Gastrocnemius medialis (tissue), 4 donors: ENCODE results near the gene SLC6A1. TPM values are rescaled to one million over a fixed set of nuclear protein-coding genes. Genes with fewer than 3 reads are reported as not detected.
A peak's percentile ranks its signal among the peaks of the same experiment; 100 is the strongest.
"Not testable (repeated sequence)": the region's sequence is repeated elsewhere in the genome, so short reads cannot be mapped to it uniquely, and the experiment has no call there.

ENCODE experiments used
- ATAC-seq, 2 donors: fragments of 150-250 bp; one replicate each; pipeline ENCODE4 v1.9.1; 2016
- DNase-seq, 2 donors: peaks; one replicate each; pipeline ENCODE4 v3.0.0-alpha.2; 2019
- H3K27ac ChIP-seq, 4 donors: fragments of 200-600 bp; sonication (generic); 1 replicate in 1 of 4; 2 replicates in 3 of 4; pipeline ENCODE4 v1.5.1; 2016 to 2018; ENCODE audit warnings: mild to moderate bottlenecking in 2 of 4, moderate library complexity in 1 of 4
- H3K27me3 ChIP-seq, 3 donors: fragments of 200-600 bp; sonication (generic) in 2 of 3; 1 replicate in 1 of 3; 2 replicates in 2 of 3; pipeline versions ENCODE4 v1.5.1 to v1.6.0; 2016 to 2019; ENCODE audit warnings: mild to moderate bottlenecking in 1 of 3, moderate library complexity in 1 of 3
- H3K36me3 ChIP-seq, 2 donors: fragments of 200-600 bp; sonication (generic) in 1 of 2; one replicate each; pipeline ENCODE4 v1.5.1; 2017 to 2018
- H3K4me1 ChIP-seq, 2 donors: fragments of 200-600 bp; sonication (generic) in 1 of 2; one replicate each; pipeline ENCODE4 v1.5.1; 2016 to 2017; ENCODE audit warnings: mild to moderate bottlenecking in 2 of 2
- H3K4me3 ChIP-seq, 4 donors: fragments of 200-600 bp; sonication (generic) in 3 of 4; 1 replicate in 1 of 4; 2 replicates in 3 of 4; pipeline ENCODE4 v1.5.1; 2016 to 2019; ENCODE audit warnings: mild to moderate bottlenecking in 2 of 4
- H3K9me3 ChIP-seq, 3 donors: fragments of 200-600 bp; sonication (generic) in 2 of 3; 1 replicate in 1 of 3; 2 replicates in 2 of 3; pipeline ENCODE4 v1.5.1; 2016 to 2019
- CTCF ChIP-seq, 5 experiments: fragments of 450-650 bp in 3 of 5; fragments of 200-600 bp in 2 of 5; sonication (generic) in 2 of 5; IDR thresholded peaks in 4 of 5; conservative IDR thresholded peaks in 1 of 5; 1 replicate in 4 of 5; 2 replicates in 1 of 5; pipeline ENCODE4 v1.5.1; 2016 to 2019; ENCODE audit warnings: antibody characterized with exemption in 5 of 5, mild to moderate bottlenecking in 3 of 5, moderate library complexity in 3 of 5
- POLR2A ChIP-seq, 2 donors: fragments of 450-650 bp; IDR thresholded peaks; one replicate each; pipeline ENCODE4 v1.6.1; 2017; ENCODE audit warnings: antibody characterized with exemption in 2 of 2, mild to moderate bottlenecking in 2 of 2, moderate library complexity in 2 of 2
- in situ Hi-C, 4 donors: fragments of 200-750 bp; cut with MboI; loops; one replicate each; pipeline versions ENCODE4 v1.15.0 to v1.8.0; 2017; ENCODE audit warnings: low sequenced_read_pairs in 4 of 4
- intact Hi-C: fragments of 100-400 bp; cut with DNase I; formaldehyde crosslinking; loops from one replicate; pipeline ENCODE4 v1.15.1; 2023; ENCODE audit warnings: low total_unique reads
- total RNA-seq, 4 donors: library from RNA; depleted of rRNA; stranded (reverse); fragments of >200 nt; gene quantifications; one replicate each; pipeline versions ENCODE4 v1.1.0 to v1.2.3, GENCODE V29; 2016

The SLC6A1 gene
- total RNA-seq, 4 donors from 2014 or later, result 0.23 to 0.36 (median 0.31) TPM

DNA sequence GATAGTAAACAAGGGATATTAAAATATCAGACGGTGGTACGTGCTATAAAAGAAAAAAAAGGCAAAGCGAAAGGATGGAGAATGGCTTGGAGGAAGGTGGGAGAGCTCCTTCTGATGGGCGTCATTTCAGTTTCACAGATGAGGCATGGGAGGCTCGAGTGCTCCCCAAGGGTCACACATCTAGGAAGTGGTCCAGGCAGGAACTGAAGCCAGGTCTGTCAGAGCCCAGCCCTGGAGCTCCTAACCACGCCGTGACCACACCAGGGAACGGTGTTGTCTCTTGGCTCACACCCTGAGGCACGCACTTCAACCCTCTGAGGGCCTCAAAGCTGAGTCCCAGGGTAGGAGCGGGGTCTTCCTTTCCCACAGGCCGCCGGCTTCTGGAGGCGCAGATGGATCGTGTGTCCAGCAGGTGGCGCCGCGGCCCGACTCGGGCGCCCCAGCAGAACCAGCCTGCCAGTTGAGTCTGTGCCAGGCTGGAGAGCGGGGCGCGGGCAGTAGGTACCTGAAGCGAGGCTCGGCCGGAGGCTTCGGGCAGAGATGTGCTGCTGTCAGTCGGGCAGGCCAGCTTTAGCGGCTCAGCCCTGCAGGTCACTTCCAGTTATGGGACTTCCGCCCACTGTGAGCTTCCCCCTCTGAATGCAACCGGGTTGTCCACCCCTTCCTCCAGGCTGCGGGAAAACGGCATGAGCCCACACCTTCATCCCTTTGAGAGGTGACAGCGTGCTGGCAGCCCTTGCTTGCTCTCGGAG lies 68.1 kb downstream of the SLC6A1 start:
- DNase-seq (peak; percentile 8 to 16), ATAC-seq (peak in 1 of 2 donors; percentile 45)
- H3K4me1 ChIP-seq, result peaks cover 0 to 3% of the 10 kb centered on the region in 2 donors
- H3K4me3 ChIP-seq, result peak overlapping the region; percentile 1 to 26 (median 12)
- TF ChIP-seq POLR2A (IDR thresholded peaks at IDR 0.05), result no peak
- TF ChIP-seq CTCF (IDR thresholded peaks at IDR 0.05 in 4 of 5, conservative IDR thresholded peaks at IDR 0.05 in 1 of 5), result peak; percentile 57 to 85 (median 73)
- no peak overlapping the region for H3K27ac ChIP-seq
- intact Hi-C loops (loop anchor here (1.0 to 10.0 kb wide), 5 partner anchors 94 to 306 kb away; partner anchors contain the start of gene HRH1), in situ Hi-C loops (loop anchor here (10.0 to 25.0 kb wide), 3 partner anchors 274 to 298 kb away; no protein-coding TSS in a partner anchor)
- H3K36me3 ChIP-seq, result no peaks in the 10 kb centered on the region
- no peaks in the 10 kb centered on the region for H3K9me3 ChIP-seq
- H3K27me3 ChIP-seq, result peaks cover 0 to 7% (median 0%) of the 10 kb centered on the region in 3 donors

GRCh38 chr3:11061268-11061871 lies 68.8 kb downstream of the SLC6A1 start:
- not testable (repeated sequence) for H3K27ac ChIP-seq, DNase-seq, H3K36me3 ChIP-seq, H3K9me3 ChIP-seq, H3K27me3 ChIP-seq, H3K4me1 ChIP-seq, ATAC-seq
- in situ Hi-C loops, result loop anchor here (10.0 to 25.0 kb wide), 3 partner anchors 273 to 299 kb away; no protein-coding TSS in a partner anchor
- intact Hi-C loops, result loop anchor here (2.0 to 10.0 kb wide), 4 partner anchors 93 to 307 kb away; partner anchors contain the start of gene HRH1
- H3K4me3 ChIP-seq, result peak overlapping the region in 1 of 4 donors; percentile 1

DNA sequence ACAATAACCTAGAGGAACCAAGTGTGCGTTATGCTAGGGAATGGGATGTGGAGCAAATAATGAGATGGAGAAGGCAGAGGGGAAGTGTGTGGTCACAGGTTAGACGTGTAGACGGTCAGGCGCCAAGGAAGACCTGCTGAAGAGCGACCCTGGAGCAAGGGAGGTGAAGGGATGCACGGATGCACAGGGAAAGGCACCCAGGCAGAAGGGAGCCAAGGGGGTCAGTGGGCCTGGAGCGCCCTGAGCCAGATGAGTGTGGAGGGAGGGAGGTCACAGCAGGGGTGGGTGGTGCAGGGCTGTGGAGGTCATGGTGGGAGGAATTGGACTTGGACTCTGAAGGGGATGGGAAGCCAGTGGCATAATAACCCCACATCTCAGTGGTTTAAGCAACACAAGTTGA lies 70.2 kb downstream of the SLC6A1 start:
- Histone ChIP-seq H3K36me3 (no peaks in the 10 kb centered on the region), H3K4me1 (peaks cover 0 to 3% of the 10 kb centered on the region in 2 donors), H3K9me3 (no peaks in the 10 kb centered on the region), H3K27ac (no peak overlapping the region), H3K4me3 (no peak overlapping the region), H3K27me3 (peaks cover 0 to 7% (median 0%) of the 10 kb centered on the region in 3 donors)
- ATAC-seq (no peak), DNase-seq (no peak)
- in situ Hi-C loops, result loop anchor here (10.0 to 25.0 kb wide), 3 partner anchors 272 to 300 kb away; no protein-coding TSS in a partner anchor
- intact Hi-C loops, result loop anchor here (5.0 to 10.0 kb wide), 3 partner anchors 92 to 308 kb away; partner anchors contain the start of gene HRH1
- TF ChIP-seq POLR2A (IDR thresholded peaks at IDR 0.05), result no peak
- TF ChIP-seq CTCF (IDR thresholded peaks at IDR 0.05 in 4 of 5, conservative IDR thresholded peaks at IDR 0.05 in 1 of 5), result no peak

DNA sequence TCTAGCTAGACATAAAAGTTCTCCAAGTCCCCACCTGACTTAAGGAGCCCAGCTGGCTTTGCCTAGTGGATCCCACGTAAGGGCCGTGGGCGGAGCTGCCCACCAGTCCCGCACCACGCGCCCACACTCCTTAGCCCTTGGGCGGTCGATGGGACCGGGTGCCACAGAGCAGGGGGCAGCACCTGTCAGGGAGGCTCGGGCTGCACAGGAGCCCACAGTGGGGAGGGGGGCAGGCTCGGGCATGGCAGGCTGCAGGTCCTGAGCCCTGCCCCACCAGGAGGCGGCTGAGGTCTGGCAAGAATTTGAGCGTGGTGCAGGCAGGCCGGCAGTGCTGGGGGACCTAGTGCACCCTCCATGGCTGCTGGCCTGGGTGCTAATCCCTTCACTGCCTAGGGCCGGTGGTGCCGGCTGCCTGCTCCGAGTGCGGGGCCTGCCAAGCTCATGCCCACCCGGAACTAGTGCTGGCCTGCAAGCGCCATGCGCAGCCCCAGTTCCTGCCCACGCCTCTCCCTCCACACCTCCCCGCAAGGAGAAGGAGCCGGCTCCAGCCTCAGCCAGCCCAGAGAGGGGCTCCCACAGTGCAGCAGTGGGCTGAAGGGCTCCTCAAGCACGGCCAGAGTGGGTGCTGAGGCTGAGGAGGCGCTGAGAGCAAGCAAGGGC lies 78.7 kb downstream of the SLC6A1 start:
- Histone ChIP-seq H3K36me3 (no peaks in the 10 kb centered on the region), H3K4me3 (no peak overlapping the region), H3K4me1 (no peaks in the 10 kb centered on the region), H3K27me3 (no peaks in the 10 kb centered on the region), H3K27ac (no peak overlapping the region), H3K9me3 (no peaks in the 10 kb centered on the region)
- DNase-seq (no peak), ATAC-seq (no peak)
- in situ Hi-C loops, result loop anchor here in 3 of 4 donors (25.0 kb wide), 2 partner anchors 266 to 309 kb away; no protein-coding TSS in a partner anchor
- TF ChIP-seq POLR2A (IDR thresholded peaks at IDR 0.05), result no peak
- no peak for TF ChIP-seq CTCF (IDR thresholded peaks at IDR 0.05 in 4 of 5, conservative IDR thresholded peaks at IDR 0.05 in 1 of 5)
- intact Hi-C loops, result no loop called here
